ENCODE data around the gene POLR2E.

DNA sequence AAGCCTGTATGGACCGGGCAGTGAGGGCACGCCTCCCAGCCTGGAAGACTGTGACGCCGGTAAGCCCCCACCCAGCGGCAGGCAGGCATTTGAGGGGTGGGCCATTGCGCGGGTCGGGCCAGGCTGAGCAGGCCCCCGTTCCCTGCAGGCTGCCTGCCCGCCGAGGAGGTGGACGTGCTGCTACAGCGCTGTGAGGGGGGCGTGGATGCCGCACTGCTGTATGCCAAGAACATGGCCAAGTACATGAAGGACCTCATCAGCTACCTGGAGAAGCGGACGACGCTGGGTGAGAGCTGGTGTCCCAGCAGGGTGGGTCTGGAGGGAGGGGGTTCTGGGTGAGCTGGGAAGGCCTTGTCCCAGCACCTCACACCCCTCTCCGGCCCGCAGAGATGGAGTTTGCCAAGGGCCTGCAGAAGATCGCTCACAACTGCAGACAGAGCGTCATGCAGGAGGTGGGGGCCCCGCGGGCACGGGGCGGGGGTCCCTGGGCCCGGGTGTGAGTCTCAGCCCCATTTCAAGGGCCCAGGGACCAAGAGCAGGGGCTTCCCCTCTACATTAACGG is 21.1 kb downstream of the POLR2E start:
- TF ChIP-seq EZH2 (IDR thresholded peaks at IDR 0.05; ENCODE audit: insufficient read depth, poor library complexity, severe bottlenecking) (no peak), EZH2phosphoT487 (IDR thresholded peaks at IDR 0.05; ENCODE audit: insufficient read depth, low read depth) (no peak)
